GM23338 (cell line): Measurements from ENCODE around the gene RUVBL1. TPM values are rescaled to one million over a fixed set of nuclear protein-coding genes. Genes with fewer than 3 reads are reported as not detected.

Experiments used
- ATAC-seq: fragments of 200-7000 bp; cut with Tn5 transposase; 3 replicates; pipeline ENCODE4 v1.9.1; 2020
- DNase-seq: peaks from one replicate; pipeline ENCODE4 v3.0.0-alpha.2; 2015; ENCODE audit warnings: low spot score
- H2AFZ ChIP-seq: fragments of 200-600 bp; sonication (generic); 2 replicates; pipeline ENCODE4 v1.8.0; 2016; ENCODE audit warnings: antibody characterized with exemption, mild to moderate bottlenecking, moderate library complexity
- H3F3A ChIP-seq: fragments of 200-600 bp; sonication (generic); replicated peaks from 2 replicates; pipeline ENCODE4 v1.8.0; 2017; ENCODE audit warnings: antibody characterized with exemption, mixed run types, low read depth
- H3K27ac ChIP-seq: fragments of 200-600 bp; sonication (generic); 2 replicates; pipeline ENCODE4 v1.6.1; 2016; ENCODE audit warnings: low read depth
- H3K27me3 ChIP-seq: fragments of 200-600 bp; sonication (generic); 2 replicates; pipeline ENCODE4 v1.8.0; 2016; ENCODE audit warnings: mild to moderate bottlenecking, mixed run types, moderate library complexity; ENCODE audit not compliant: insufficient read depth
- H3K36me3 ChIP-seq: fragments of 200-600 bp; sonication (generic); 2 replicates; pipeline ENCODE4 v1.8.0; 2016; ENCODE audit warnings: mild to moderate bottlenecking; ENCODE audit not compliant: insufficient read depth
- H3K4me1 ChIP-seq: fragments of 200-600 bp; sonication (generic); 2 replicates; pipeline ENCODE4 v1.8.0; 2016; ENCODE audit warnings: mild to moderate bottlenecking, moderate library complexity; ENCODE audit not compliant: insufficient read depth
- H3K4me2 ChIP-seq: fragments of 200-600 bp; sonication (generic); 2 replicates; pipeline ENCODE4 v1.7.1; 2017; ENCODE audit warnings: mixed run types
- H3K4me3 ChIP-seq: fragments of 200-600 bp; sonication (generic); 2 replicates; pipeline ENCODE4 v1.6.1; 2016; ENCODE audit warnings: mixed run types
- H3K79me2 ChIP-seq: fragments of 200-600 bp; sonication (generic); replicated peaks from 2 replicates; pipeline ENCODE4 v1.8.0; 2017; ENCODE audit warnings: mild to moderate bottlenecking; ENCODE audit not compliant: insufficient read depth
- H3K9me2 ChIP-seq: fragments of 200-600 bp; sonication (generic); 2 replicates; pipeline ENCODE4 v1.8.0; 2017; ENCODE audit not compliant: insufficient read depth
- H4K20me1 ChIP-seq: fragments of 200-600 bp; sonication (generic); replicated peaks from 2 replicates; pipeline ENCODE4 v1.8.0; 2017; ENCODE audit warnings: mild to moderate bottlenecking; ENCODE audit not compliant: insufficient read depth
- H3K27ac Mint-ChIP-seq: 2 replicates; pipeline ENCODE4 v1.8.0; 2020; ENCODE audit warnings: inconsistent platforms, mild to moderate bottlenecking, moderate library complexity, mixed read lengths
- H3K27me3 Mint-ChIP-seq: 3 replicates; pipeline ENCODE4 v1.8.0; 2022; ENCODE audit warnings: low read depth, mild to moderate bottlenecking, moderate library complexity, mixed read lengths, inconsistent platforms; ENCODE audit not compliant: insufficient read depth, poor library complexity
- H3K36me3 Mint-ChIP-seq: 3 replicates; pipeline ENCODE4 v1.8.0; 2021; ENCODE audit warnings: low read depth, mild to moderate bottlenecking, inconsistent platforms, moderate library complexity, mixed read lengths
- H3K4me1 Mint-ChIP-seq: 3 replicates; pipeline ENCODE4 v1.8.0; 2020; ENCODE audit warnings: mild to moderate bottlenecking, inconsistent platforms, mixed read lengths
- H3K4me3 Mint-ChIP-seq: 3 replicates; pipeline ENCODE4 v1.8.0; 2021; ENCODE audit warnings: moderate library complexity, mild to moderate bottlenecking, inconsistent platforms, mixed read lengths
- H3K9me3 Mint-ChIP-seq: 3 replicates; pipeline ENCODE4 v1.8.0; 2020; ENCODE audit warnings: moderate library complexity, mild to moderate bottlenecking, inconsistent platforms, mixed read lengths
- CREB1 ChIP-seq: fragments of 250-450 bp; sonication (Bioruptor Pico); IDR thresholded peaks from 2 replicates; pipeline ENCODE4 v1.5.0; 2020; ENCODE audit warnings: low read depth, mild to moderate bottlenecking, moderate library complexity
- CTCF ChIP-seq, 2 experiments: fragments of 200-600 bp in 1 of 2; sonication (generic) in 1 of 2; conservative IDR thresholded peaks; 2 replicates each; pipeline versions ENCODE4 v1.5.1 to v1.6.1; 2016 to 2017; ENCODE audit warnings: antibody characterized with exemption in 2 of 2, low read depth in 2 of 2, mild to moderate bottlenecking in 2 of 2, moderate library complexity in 1 of 2
- EZH2 ChIP-seq: fragments of 200-600 bp; sonication (generic); IDR thresholded peaks from one replicate; pipeline ENCODE4 v1.8.0; 2017; ENCODE audit warnings: antibody characterized with exemption, mild to moderate bottlenecking, low read depth; ENCODE audit not compliant: unreplicated experiment
- EZH2phosphoT487 ChIP-seq: fragments of 200-600 bp; sonication (generic); IDR thresholded peaks from one replicate; pipeline ENCODE4 v1.8.1; 2018; ENCODE audit warnings: antibody characterized with exemption; ENCODE audit not compliant: unreplicated experiment
- JUNB ChIP-seq: IDR thresholded peaks from one replicate; pipeline ENCODE4 v1.6.1; 2016; ENCODE audit warnings: antibody characterized with exemption; ENCODE audit not compliant: unreplicated experiment
- NANOG ChIP-seq: IDR thresholded peaks from 2 replicates; pipeline ENCODE4 v1.6.1; 2016; ENCODE audit warnings: antibody characterized with exemption, borderline replicate concordance
- POLR2AphosphoS5 ChIP-seq: IDR thresholded peaks from 2 replicates; pipeline ENCODE4 v1.6.1; 2016; ENCODE audit warnings: antibody characterized with exemption, low read depth
- STAT1 ChIP-seq: IDR thresholded peaks from one replicate; pipeline ENCODE4 v1.6.1; 2016; ENCODE audit warnings: antibody characterized with exemption; ENCODE audit not compliant: unreplicated experiment
- ZNF114 ChIP-seq: fragments of 250-450 bp; sonication (Bioruptor Pico); IDR thresholded peaks from 2 replicates; pipeline ENCODE4 v1.5.0; 2020; ENCODE audit warnings: mild to moderate bottlenecking, moderate library complexity
- ZNF331 ChIP-seq: fragments of 250-450 bp; sonication (Bioruptor Pico); IDR thresholded peaks from 2 replicates; pipeline ENCODE4 v1.5.0; 2020; ENCODE audit warnings: low read depth, mild to moderate bottlenecking, moderate library complexity
- ZNF462 ChIP-seq: fragments of 250-450 bp; sonication (Bioruptor Pico); IDR thresholded peaks from 2 replicates; pipeline ENCODE4 v1.5.0; 2020; ENCODE audit warnings: mild to moderate bottlenecking, moderate library complexity
- polyA plus RNA-seq: library from polyadenylated mRNA; unstranded; fragments of >200 nt; fragmentation: Nextera tagmentation; extraction: Ambion mirVana; gene quantifications from 2 replicates; pipeline ENCODE4 v1.2.1, GENCODE V29; 2016
- total RNA-seq: library from RNA; depleted of rRNA; stranded (reverse); fragments of >200 nt; shearing (Covaris generic); gene quantifications from 2 replicates; pipeline ENCODE4 v1.2.3, GENCODE V29; 2014
- TF ChIP-seq, protein P1 (sequence below): IDR thresholded peaks from 2 replicates; pipeline ENCODE4 v1.6.1; 2016; ENCODE audit warnings: antibody characterized with exemption
- TF ChIP-seq, protein P2 (sequence below): IDR thresholded peaks from one replicate; pipeline ENCODE4 v1.6.1; 2018; ENCODE audit warnings: antibody characterized with exemption; ENCODE audit not compliant: unreplicated experiment

RUVBL1 gene
- total and polyA plus RNA-seq, 2 experiments from 2014 or later: 133 to 136 TPM

- no peak overlapping the region for H3K4me3 Mint-ChIP-seq
- Histone ChIP-seq H3K4me2 (no peak overlapping the region), H4K20me1 (no peaks in the 10 kb centered on the region), H3K79me2 (no peaks in the 10 kb centered on the region), H2AFZ (no peak overlapping the region), H3K4me3 (no peak overlapping the region), H3K27ac (no peak overlapping the region), H3K27me3 (no peaks in the 10 kb centered on the region), H3K36me3 (no peaks in the 10 kb centered on the region), H3F3A (no peaks in the 10 kb centered on the region), H3K4me1 (no peaks in the 10 kb centered on the region), H3K9me2 (no peaks in the 10 kb centered on the region)
- no peak for ATAC-seq
- DNase-seq: no peak
- H3K9me3 Mint-ChIP-seq: no peaks in the 10 kb centered on the region
- H3K4me1 Mint-ChIP-seq: peaks cover 2% of the 10 kb centered on the region; the same call in 2 of the 3 replicates
- no peaks in the 10 kb centered on the region for H3K36me3 Mint-ChIP-seq
- H3K27ac Mint-ChIP-seq: no peak overlapping the region
- TF ChIP-seq CREB1 (CRISPR knock-in tag) (no peak), ZNF331 (CRISPR knock-in tag) (no peak), NANOG (no peak), EZH2phosphoT487 (no peak), ZNF114 (no peak), STAT1 (no peak), CTCF (conservative IDR thresholded peaks at IDR 0.05; ENCODE audit: low read depth in 2 of 2) (no peak), ZNF462 (no peak), EZH2 (no peak), JUNB (no peak), POLR2AphosphoS5 (no peak)
- TF ChIP-seq, protein P1, sequence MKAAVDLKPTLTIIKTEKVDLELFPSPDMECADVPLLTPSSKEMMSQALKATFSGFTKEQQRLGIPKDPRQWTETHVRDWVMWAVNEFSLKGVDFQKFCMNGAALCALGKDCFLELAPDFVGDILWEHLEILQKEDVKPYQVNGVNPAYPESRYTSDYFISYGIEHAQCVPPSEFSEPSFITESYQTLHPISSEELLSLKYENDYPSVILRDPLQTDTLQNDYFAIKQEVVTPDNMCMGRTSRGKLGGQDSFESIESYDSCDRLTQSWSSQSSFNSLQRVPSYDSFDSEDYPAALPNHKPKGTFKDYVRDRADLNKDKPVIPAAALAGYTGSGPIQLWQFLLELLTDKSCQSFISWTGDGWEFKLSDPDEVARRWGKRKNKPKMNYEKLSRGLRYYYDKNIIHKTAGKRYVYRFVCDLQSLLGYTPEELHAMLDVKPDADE: no peak
- TF ChIP-seq, protein P2, sequence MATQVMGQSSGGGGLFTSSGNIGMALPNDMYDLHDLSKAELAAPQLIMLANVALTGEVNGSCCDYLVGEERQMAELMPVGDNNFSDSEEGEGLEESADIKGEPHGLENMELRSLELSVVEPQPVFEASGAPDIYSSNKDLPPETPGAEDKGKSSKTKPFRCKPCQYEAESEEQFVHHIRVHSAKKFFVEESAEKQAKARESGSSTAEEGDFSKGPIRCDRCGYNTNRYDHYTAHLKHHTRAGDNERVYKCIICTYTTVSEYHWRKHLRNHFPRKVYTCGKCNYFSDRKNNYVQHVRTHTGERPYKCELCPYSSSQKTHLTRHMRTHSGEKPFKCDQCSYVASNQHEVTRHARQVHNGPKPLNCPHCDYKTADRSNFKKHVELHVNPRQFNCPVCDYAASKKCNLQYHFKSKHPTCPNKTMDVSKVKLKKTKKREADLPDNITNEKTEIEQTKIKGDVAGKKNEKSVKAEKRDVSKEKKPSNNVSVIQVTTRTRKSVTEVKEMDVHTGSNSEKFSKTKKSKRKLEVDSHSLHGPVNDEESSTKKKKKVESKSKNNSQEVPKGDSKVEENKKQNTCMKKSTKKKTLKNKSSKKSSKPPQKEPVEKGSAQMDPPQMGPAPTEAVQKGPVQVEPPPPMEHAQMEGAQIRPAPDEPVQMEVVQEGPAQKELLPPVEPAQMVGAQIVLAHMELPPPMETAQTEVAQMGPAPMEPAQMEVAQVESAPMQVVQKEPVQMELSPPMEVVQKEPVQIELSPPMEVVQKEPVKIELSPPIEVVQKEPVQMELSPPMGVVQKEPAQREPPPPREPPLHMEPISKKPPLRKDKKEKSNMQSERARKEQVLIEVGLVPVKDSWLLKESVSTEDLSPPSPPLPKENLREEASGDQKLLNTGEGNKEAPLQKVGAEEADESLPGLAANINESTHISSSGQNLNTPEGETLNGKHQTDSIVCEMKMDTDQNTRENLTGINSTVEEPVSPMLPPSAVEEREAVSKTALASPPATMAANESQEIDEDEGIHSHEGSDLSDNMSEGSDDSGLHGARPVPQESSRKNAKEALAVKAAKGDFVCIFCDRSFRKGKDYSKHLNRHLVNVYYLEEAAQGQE: no peak
- peaks cover 7% of the 10 kb centered on the region for H3K27me3 Mint-ChIP-seq
Measured at GRCh38 chr3:128143496-128143895, 19.9 kb upstream of the RUVBL1 start.
